K562 (cell line): Measurements from ENCODE around the gene MS4A5. TPM values are rescaled to one million over a fixed set of nuclear protein-coding genes. Genes with fewer than 3 reads are reported as not detected.

ENCODE experiments used
- ATAC-seq: fragments of 200-7000 bp; cut with Tn5 transposase; 3 replicates; pipeline ENCODE4 v1.9.1; 2020; ENCODE audit warnings: moderate library complexity
- BruUV-seq: library from RNA; stranded (reverse); fragments of 400-500 nt; replicated peaks from 2 replicates; lab custom pipeline; 2021; lab: Mats Ljungman, UMichigan
- CTCF ChIA-PET: fragments of 300-600 bp; formaldehyde crosslinking; extraction: SDS; loops from one replicate; lab custom pipeline; 2021; ENCODE audit warnings: low intra/inter-chr PET ratio; lab: Yijun Ruan, JAX
- POLR2A ChIA-PET: fragments of 300-600, 350-650 bp; sonication (Branson Sonifier 250); formaldehyde crosslinking; extraction: SDS; loops from one replicate; lab custom pipeline; 2021; ENCODE audit warnings: antibody characterized with exemption, inconsistent platforms; lab: Yijun Ruan, JAX
- DNase-seq, 4 experiments: peaks; one replicate each; pipeline versions ENCODE4 v3.0.0 to v3.0.0-alpha.2; 2011 to 2018; ENCODE audit warnings: low spot score in 3 of 4, mixed read lengths in 3 of 4; ENCODE audit errors: extremely low read depth in 1 of 4
- FAIRE-seq: peaks from 2 replicates; lab custom pipeline; 2011; peaks lifted over from hg19 to GRCh38; lab: Jason Lieb, UNC
- H2AFZ ChIP-seq: 2 replicates; pipeline ENCODE4 v1.6.0; 2011; ENCODE audit warnings: low read depth, low read length, control low read depth, inconsistent platforms
- H3K27ac ChIP-seq: fragments of 200-600 bp; 3 replicates; pipeline ENCODE4 v1.8.0; 2011; ENCODE audit warnings: low read depth, mild to moderate bottlenecking, control low read depth, inconsistent platforms, low read length, moderate library complexity, mixed read lengths; ENCODE audit errors: extremely low read depth
- H3K27me3 ChIP-seq, 2 experiments: fragments of 300-600 bp in 1 of 2; 2 replicates in 1 of 2; 3 replicates in 1 of 2; pipeline versions ENCODE4 v1.6.0 to v1.8.0; 2011; ENCODE audit warnings: inconsistent platforms in 2 of 2, low read length in 2 of 2, mild to moderate bottlenecking in 1 of 2, mixed read lengths in 1 of 2, moderate library complexity in 1 of 2; ENCODE audit not compliant: control insufficient read depth in 2 of 2, insufficient read depth in 2 of 2
- H3K36me3 ChIP-seq: fragments of 300-600 bp; 3 replicates; pipeline ENCODE4 v1.8.0; 2011; ENCODE audit warnings: mild to moderate bottlenecking, low read length, inconsistent platforms; ENCODE audit not compliant: control insufficient read depth, insufficient read depth
- H3K4me1 ChIP-seq, 2 experiments: fragments of 200-600 bp in 1 of 2; replicated peaks in 1 of 2; 2 replicates in 1 of 2; 3 replicates in 1 of 2; pipeline versions ENCODE4 v1.5.1 to v1.8.0; 2011; ENCODE audit warnings: inconsistent platforms in 2 of 2, low read length in 2 of 2, mild to moderate bottlenecking in 1 of 2, mixed read lengths in 1 of 2, moderate library complexity in 1 of 2; ENCODE audit not compliant: control insufficient read depth in 2 of 2, insufficient read depth in 2 of 2
- H3K4me2 ChIP-seq: 2 replicates; pipeline ENCODE4 v1.6.1; 2011; ENCODE audit warnings: low read length, control low read depth, inconsistent platforms, mixed read lengths; ENCODE audit not compliant: insufficient read depth
- H3K4me3 ChIP-seq: fragments of 200-600 bp; sonication (generic), shearing (Covaris generic); 2 replicates; pipeline ENCODE4 v1.5.1; 2016; ENCODE audit warnings: control low read depth, inconsistent platforms
- H3K79me2 ChIP-seq: fragments of 200-600 bp; 3 replicates; pipeline ENCODE4 v1.8.0; 2011; ENCODE audit warnings: low read length, inconsistent platforms; ENCODE audit not compliant: control insufficient read depth, insufficient read depth
- H3K9ac ChIP-seq, 2 experiments: 2 replicates each; pipeline versions ENCODE4 v1.6.0 to v1.6.1; 2011; ENCODE audit warnings: low read depth in 2 of 2, low read length in 2 of 2, control low read depth in 1 of 2, inconsistent platforms in 1 of 2, mild to moderate bottlenecking in 1 of 2, mixed read lengths in 1 of 2; ENCODE audit not compliant: insufficient read depth in 1 of 2
- H3K9me1 ChIP-seq: one replicate; pipeline ENCODE4 v1.6.0; 2011; ENCODE audit warnings: inconsistent platforms, mild to moderate bottlenecking, low read length, moderate library complexity; ENCODE audit not compliant: control insufficient read depth, insufficient read depth
- H3K9me3 ChIP-seq: replicated peaks from 2 replicates; pipeline ENCODE4 v1.5.1; 2011; ENCODE audit warnings: low read depth, low read length, inconsistent platforms; ENCODE audit not compliant: control insufficient read depth, insufficient read depth
- H4K20me1 ChIP-seq: replicated peaks from 2 replicates; pipeline ENCODE4 v1.6.1; 2011; ENCODE audit warnings: low read length, inconsistent platforms, mixed read lengths; ENCODE audit not compliant: control insufficient read depth, insufficient read depth
- DIDO1 ChIP-seq: fragments of 450-650 bp; IDR thresholded peaks from 2 replicates; pipeline ENCODE4 v1.6.1; 2016; ENCODE audit warnings: low read depth, missing biosample characterization, missing genetic modification characterization
- TCF3 ChIP-seq: sonication (generic); formaldehyde crosslinking; IDR thresholded peaks from 2 replicates; pipeline ENCODE4 v1.4.0; 2020; ENCODE audit warnings: mild to moderate bottlenecking, missing genetic modification reagents
- in situ Hi-C: fragments of 300-500 bp; cut with MboI; formaldehyde crosslinking; loops from 4 replicates; pipeline ENCODE4 v1.15.0; 2018; ENCODE audit warnings: inconsistent platforms, mixed read lengths
- intact Hi-C: fragments of 100-400 bp; cut with micrococcal nuclease; formaldehyde crosslinking; loops from 2 replicates; pipeline ENCODE4 v1.14.2; 2022
- polyA plus RNA-seq, 8 experiments: library from polyadenylated mRNA; depleted of rRNA in 4 of 8; stranded (reverse) in 5 of 8; unstranded in 3 of 8; fragments of >200 nt; fragmentation: Nextera tagmentation in 2 of 8; fragmentation: Illumina TruSeq in 1 of 8; extraction: Ambion mirVana in 2 of 8; extraction: Trizol in 1 of 8; gene quantifications; 2 replicates each; pipeline versions ENCODE4 v1.2.1 to v1.2.3, GENCODE V29; 2011 to 2014; ENCODE audit warnings: inconsistent platforms in 1 of 8, missing spikeins in 1 of 8
- total RNA-seq, 7 experiments: library from RNA; depleted of rRNA in 6 of 7; stranded (reverse); fragments of >200 nt in 6 of 7; fragmentation: Illumina TruSeq in 2 of 7; extraction: Trizol in 2 of 7; gene quantifications; 2 replicates each; pipeline versions ENCODE4 v1.2.1 to v1.2.3, GENCODE V29; 2011 to 2021; ENCODE audit warnings: low replicate concordance in 1 of 7
- TF ChIP-seq, protein P1 (sequence below), 2 experiments: IDR thresholded peaks in 1 of 2; conservative IDR thresholded peaks in 1 of 2; 2 replicates each; pipeline ENCODE4 v1.6.1; 2016; ENCODE audit warnings: low read depth in 2 of 2, mild to moderate bottlenecking in 1 of 2, missing compliant biosample characterization in 1 of 2, missing genetic modification characterization in 1 of 2, moderate library complexity in 1 of 2
- TF ChIP-seq, protein P2 (sequence below): fragments of 200-800 bp; sonication (Bioruptor generic); IDR thresholded peaks from 2 replicates; pipeline ENCODE4 v1.6.1; 2017; ENCODE audit warnings: missing genetic modification characterization, missing compliant biosample characterization

MS4A5 gene
- total and polyA plus RNA-seq, 9 of the 15 experiments (the other 6 are each of a cell fraction or from before 2014, with no cell fraction given) = not detected

DNA sequence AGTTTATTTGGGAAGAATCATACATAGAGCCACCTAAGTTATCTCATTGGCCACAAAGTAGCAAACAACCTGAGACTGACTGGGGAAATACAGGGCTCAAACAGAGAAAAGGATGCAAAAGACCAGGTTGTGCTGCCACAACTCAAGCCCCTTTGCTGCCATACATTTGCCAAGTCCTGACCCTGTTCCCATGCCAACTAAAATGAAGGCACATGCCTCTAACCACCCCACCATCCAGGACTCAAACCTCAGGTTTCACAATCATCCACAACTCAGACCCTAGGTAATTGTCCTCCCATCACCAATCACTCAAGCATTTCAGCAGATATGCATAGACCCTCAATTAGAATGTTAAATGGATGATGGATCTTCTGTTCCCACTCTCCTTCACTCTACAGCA lies 24.8 kb downstream of the MS4A5 start:
- intact Hi-C loops = no loop called here
- no peak overlapping the region for H3K9ac ChIP-seq
- no peak overlapping the region for H3K4me2 ChIP-seq

More for the DNA sequence above, 24.8 kb downstream of the MS4A5 start:
- Histone ChIP-seq H2AFZ (no peak overlapping the region), H3K27me3 (no peaks in the 10 kb centered on the region), H4K20me1 (no peaks in the 10 kb centered on the region), H3K36me3 (no peaks in the 10 kb centered on the region), H3K4me1 (no peaks in the 10 kb centered on the region), H3K79me2 (no peaks in the 10 kb centered on the region), H3K27ac (no peak overlapping the region), H3K9me3 (no peaks in the 10 kb centered on the region), H3K4me3 (no peak overlapping the region), H3K9me1 (no peaks in the 10 kb centered on the region)
- in situ Hi-C loops = no loop called here
- POLR2A ChIA-PET = no interaction called here
- no peak for FAIRE-seq
- no TSS peak for BruUV-seq
- TF ChIP-seq, protein P1, sequence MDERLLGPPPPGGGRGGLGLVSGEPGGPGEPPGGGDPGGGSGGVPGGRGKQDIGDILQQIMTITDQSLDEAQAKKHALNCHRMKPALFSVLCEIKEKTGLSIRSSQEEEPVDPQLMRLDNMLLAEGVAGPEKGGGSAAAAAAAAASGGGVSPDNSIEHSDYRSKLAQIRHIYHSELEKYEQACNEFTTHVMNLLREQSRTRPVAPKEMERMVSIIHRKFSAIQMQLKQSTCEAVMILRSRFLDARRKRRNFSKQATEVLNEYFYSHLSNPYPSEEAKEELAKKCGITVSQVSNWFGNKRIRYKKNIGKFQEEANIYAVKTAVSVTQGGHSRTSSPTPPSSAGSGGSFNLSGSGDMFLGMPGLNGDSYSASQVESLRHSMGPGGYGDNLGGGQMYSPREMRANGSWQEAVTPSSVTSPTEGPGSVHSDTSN (CRISPR knock-in tag; IDR thresholded peaks at IDR 0.05; ENCODE audit: low read depth) = no peak
- TF ChIP-seq, protein P1 (tag; conservative IDR thresholded peaks at IDR 0.05; ENCODE audit: low read depth) = no peak
- TF ChIP-seq, protein P2, sequence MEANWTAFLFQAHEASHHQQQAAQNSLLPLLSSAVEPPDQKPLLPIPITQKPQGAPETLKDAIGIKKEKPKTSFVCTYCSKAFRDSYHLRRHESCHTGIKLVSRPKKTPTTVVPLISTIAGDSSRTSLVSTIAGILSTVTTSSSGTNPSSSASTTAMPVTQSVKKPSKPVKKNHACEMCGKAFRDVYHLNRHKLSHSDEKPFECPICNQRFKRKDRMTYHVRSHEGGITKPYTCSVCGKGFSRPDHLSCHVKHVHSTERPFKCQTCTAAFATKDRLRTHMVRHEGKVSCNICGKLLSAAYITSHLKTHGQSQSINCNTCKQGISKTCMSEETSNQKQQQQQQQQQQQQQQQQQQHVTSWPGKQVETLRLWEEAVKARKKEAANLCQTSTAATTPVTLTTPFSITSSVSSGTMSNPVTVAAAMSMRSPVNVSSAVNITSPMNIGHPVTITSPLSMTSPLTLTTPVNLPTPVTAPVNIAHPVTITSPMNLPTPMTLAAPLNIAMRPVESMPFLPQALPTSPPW (CRISPR knock-in tag) = no peak
- TF ChIP-seq TCF3 (CRISPR knock-in tag) (no peak), DIDO1 (tag) (no peak)
- no peak for DNase-seq
- ATAC-seq = no peak
- CTCF ChIA-PET = no interaction called here
